GM11168 (cell line): ENCODE results near the gene GSK3A.

ENCODE experiments used
- in situ Hi-C: fragments of 300-500 bp; cut with MboI; formaldehyde crosslinking; loops from one replicate; pipeline ENCODE4 v1.12.0; 2022; ENCODE audit warnings: low sequenced_read_pairs; ENCODE audit not compliant: unreplicated experiment

Gene GSK3A

GRCh38 chr19:42242512-42243409, at the start of gene GSK3A:
TSS of gene GSK3A (minus strand) at chr19:42242602. CDS start at chr19:42242465, 137 bp downstream.
- in situ Hi-C loops: no loop called here

GRCh38 chr19:42291435-42291810, 49.0 kb upstream of the GSK3A start:
- in situ Hi-C loops: no loop called here

- in situ Hi-C loops: no loop called here
Measured at GRCh38 chr19:42290523-42291434, 48.4 kb upstream of the GSK3A start.

- in situ Hi-C loops: no loop called here
Measured at GRCh38 chr19:42290136-42290522, 47.7 kb upstream of the GSK3A start.

GRCh38 chr19:42289556-42290041, 47.2 kb upstream of the GSK3A start:
- in situ Hi-C loops: no loop called here

GRCh38 chr19:42288881-42289555, 46.6 kb upstream of the GSK3A start:
- in situ Hi-C loops: no loop called here

- in situ Hi-C loops: no loop called here
Measured at GRCh38 chr19:42288387-42288786, 46.0 kb upstream of the GSK3A start.

GRCh38 chr19:42287827-42288107, 45.4 kb upstream of the GSK3A start:
- in situ Hi-C loops: no loop called here

- in situ Hi-C loops: no loop called here
Measured at GRCh38 chr19:42287017-42287826, 44.8 kb upstream of the GSK3A start.

GRCh38 chr19:42286349-42287016, 44.1 kb upstream of the GSK3A start:
- in situ Hi-C loops: no loop called here

GRCh38 chr19:42285988-42286348, 43.6 kb upstream of the GSK3A start:
- in situ Hi-C loops: no loop called here

GRCh38 chr19:42285541-42285941, 43.1 kb upstream of the GSK3A start:
- in situ Hi-C loops: no loop called here

- in situ Hi-C loops: no loop called here
Measured at GRCh38 chr19:42284591-42285341, 42.4 kb upstream of the GSK3A start.

- in situ Hi-C loops: no loop called here
Measured at GRCh38 chr19:42284066-42284501, 41.7 kb upstream of the GSK3A start.

- in situ Hi-C loops: no loop called here
Measured at GRCh38 chr19:42283188-42284065, 41.0 kb upstream of the GSK3A start.

GRCh38 chr19:42282819-42283187, 40.4 kb upstream of the GSK3A start:
- in situ Hi-C loops: no loop called here

- in situ Hi-C loops: no loop called here
Measured at GRCh38 chr19:42281827-42282762, 39.7 kb upstream of the GSK3A start.
